Lung (tissue), 12 donors: ENCODE results near the gene SLC18A3. TPM values are rescaled to one million over a fixed set of nuclear protein-coding genes. Genes with fewer than 3 reads are reported as not detected.
A peak's percentile ranks its signal among the peaks of the same experiment; 100 is the strongest.

Experiments used
- ATAC-seq: fragments of 200-7000 bp; cut with Tn5 transposase; one replicate; pipeline ENCODE4 v1.9.1; 2020; ENCODE audit warnings: moderate number of reproducible peaks; ENCODE audit not compliant: insufficient read depth, low FRiP score
- DNase-seq, 3 donors: peaks; one replicate each; pipeline ENCODE4 v3.0.0-alpha.2; 2013 to 2017
- H3K27ac ChIP-seq, 2 donors: one replicate each; pipeline ENCODE4 v1.5.1; 2013; ENCODE audit warnings: mild to moderate bottlenecking in 2 of 2, moderate library complexity in 2 of 2, control low read depth in 1 of 2, inconsistent platforms in 1 of 2, low read depth in 1 of 2, low read length in 1 of 2
- H3K27me3 ChIP-seq, 3 donors: one replicate each; pipeline ENCODE4 v1.5.1; 2013; ENCODE audit warnings: low read length in 2 of 3; ENCODE audit not compliant: control insufficient read depth in 3 of 3, insufficient read depth in 3 of 3
- H3K36me3 ChIP-seq, 4 donors: one replicate each; pipeline ENCODE4 v1.5.1; 2013; ENCODE audit warnings: low read length in 4 of 4, mild to moderate bottlenecking in 1 of 4, moderate library complexity in 1 of 4; ENCODE audit not compliant: control insufficient read depth in 4 of 4, insufficient read depth in 4 of 4
- H3K4me1 ChIP-seq, 5 donors: one replicate each; pipeline ENCODE4 v1.5.1; 2013; ENCODE audit warnings: low read length in 5 of 5, mild to moderate bottlenecking in 2 of 5, moderate library complexity in 1 of 5; ENCODE audit not compliant: control insufficient read depth in 5 of 5, insufficient read depth in 5 of 5
- H3K4me3 ChIP-seq: one replicate; pipeline ENCODE4 v1.5.1; 2013; ENCODE audit warnings: mild to moderate bottlenecking, control low read depth, moderate library complexity
- H3K9ac ChIP-seq, 2 donors: one replicate each; pipeline ENCODE4 v1.5.1; 2013; ENCODE audit warnings: low read length in 2 of 2, control low read depth in 1 of 2; ENCODE audit not compliant: insufficient read depth in 1 of 2
- H3K9me3 ChIP-seq, 4 donors: one replicate each; pipeline ENCODE4 v1.5.1; 2013; ENCODE audit warnings: low read length in 3 of 4, mild to moderate bottlenecking in 1 of 4, moderate library complexity in 1 of 4; ENCODE audit not compliant: control insufficient read depth in 4 of 4, insufficient read depth in 3 of 4
- WGBS, 2 donors: extraction: QIAGEN DNeasy Blood & Tissue Kit; methylation state at CpG; one replicate each; pipeline ENCODE4 v1.1.7; 2013; 5-methylcytosine and 5-hydroxymethylcytosine counted together
- polyA plus RNA-seq, 2 donors: library from polyadenylated mRNA; stranded (reverse); fragments of 200-250 nt; gene quantifications; one replicate each; pipeline ENCODE4 v1.2.1, GENCODE V29; 2013
- total RNA-seq, 2 donors: library from RNA; depleted of rRNA in 1 of 2; stranded (reverse); fragments of >200 nt in 1 of 2; gene quantifications; one replicate each; pipeline ENCODE4 v1.2.1, GENCODE V29; 2014 to 2021
- TF ChIP-seq, protein P1 (sequence below): IDR thresholded peaks from 2 replicates; pipeline ENCODE4 v1.5.1; 2012; ENCODE audit warnings: mild to moderate bottlenecking; ENCODE audit errors: control extremely low read depth, extremely low read depth
- donor health status: control.
- donor health status: control.
- donor health status: Bipolar disorder and iron deficiency.
- donor health status: healthy.
- donor health status: DM: yes; HTN: yes; CAD: no.

Gene SLC18A3
- total and polyA plus RNA-seq, 4 donors: not detected

DNA sequence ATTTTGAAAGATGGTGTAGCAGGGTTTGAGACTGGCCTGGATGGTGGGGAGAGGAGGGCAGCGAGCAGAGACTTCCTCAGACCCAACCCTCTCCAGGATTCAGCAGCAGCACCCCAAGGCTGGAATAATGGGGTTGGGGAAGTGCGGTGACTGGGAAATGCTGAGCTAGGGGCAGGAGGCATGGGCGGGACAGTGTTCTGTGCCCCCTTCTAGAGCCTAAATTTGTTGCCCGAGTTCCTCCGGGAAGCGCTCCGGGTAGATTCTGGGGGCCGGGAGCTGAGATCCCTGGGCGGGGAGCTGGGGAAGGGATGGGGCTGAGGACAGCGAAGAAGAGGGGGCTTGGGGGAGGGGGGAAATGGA lies 3.8 kb downstream of the SLC18A3 start, which contains the start of gene CHAT:
CHAT (plus strand) TSS at position 156 of the 360 bp plus-strand sequence; CDS start at position 309, 153 bp downstream.
- H3K9ac ChIP-seq: no peak within 1 kb of the TSS
- H3K9me3 ChIP-seq: peaks cover 0 to 20% (median 0%) of the 10 kb centered on the region in 4 donors
- H3K36me3 ChIP-seq: no peaks in the 10 kb centered on the region
- 4 to 16% methylated on average over 7 to 10 of the region's 10 CpGs for WGBS, 2 donors
- peaks cover 0 to 77% (median 45%) of the 10 kb centered on the region in 3 donors for H3K27me3 ChIP-seq
- H3K4me1 ChIP-seq: peaks cover 0 to 31% (median 15%) of the 10 kb centered on the region in 5 donors
- DNase-seq (no peak), ATAC-seq (no peak)
- no peak within 1 kb of the TSS for H3K4me3 ChIP-seq
- H3K27ac ChIP-seq: no peak within 1 kb of the TSS
- TF ChIP-seq, protein P1, sequence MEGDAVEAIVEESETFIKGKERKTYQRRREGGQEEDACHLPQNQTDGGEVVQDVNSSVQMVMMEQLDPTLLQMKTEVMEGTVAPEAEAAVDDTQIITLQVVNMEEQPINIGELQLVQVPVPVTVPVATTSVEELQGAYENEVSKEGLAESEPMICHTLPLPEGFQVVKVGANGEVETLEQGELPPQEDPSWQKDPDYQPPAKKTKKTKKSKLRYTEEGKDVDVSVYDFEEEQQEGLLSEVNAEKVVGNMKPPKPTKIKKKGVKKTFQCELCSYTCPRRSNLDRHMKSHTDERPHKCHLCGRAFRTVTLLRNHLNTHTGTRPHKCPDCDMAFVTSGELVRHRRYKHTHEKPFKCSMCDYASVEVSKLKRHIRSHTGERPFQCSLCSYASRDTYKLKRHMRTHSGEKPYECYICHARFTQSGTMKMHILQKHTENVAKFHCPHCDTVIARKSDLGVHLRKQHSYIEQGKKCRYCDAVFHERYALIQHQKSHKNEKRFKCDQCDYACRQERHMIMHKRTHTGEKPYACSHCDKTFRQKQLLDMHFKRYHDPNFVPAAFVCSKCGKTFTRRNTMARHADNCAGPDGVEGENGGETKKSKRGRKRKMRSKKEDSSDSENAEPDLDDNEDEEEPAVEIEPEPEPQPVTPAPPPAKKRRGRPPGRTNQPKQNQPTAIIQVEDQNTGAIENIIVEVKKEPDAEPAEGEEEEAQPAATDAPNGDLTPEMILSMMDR: no peak

DNA sequence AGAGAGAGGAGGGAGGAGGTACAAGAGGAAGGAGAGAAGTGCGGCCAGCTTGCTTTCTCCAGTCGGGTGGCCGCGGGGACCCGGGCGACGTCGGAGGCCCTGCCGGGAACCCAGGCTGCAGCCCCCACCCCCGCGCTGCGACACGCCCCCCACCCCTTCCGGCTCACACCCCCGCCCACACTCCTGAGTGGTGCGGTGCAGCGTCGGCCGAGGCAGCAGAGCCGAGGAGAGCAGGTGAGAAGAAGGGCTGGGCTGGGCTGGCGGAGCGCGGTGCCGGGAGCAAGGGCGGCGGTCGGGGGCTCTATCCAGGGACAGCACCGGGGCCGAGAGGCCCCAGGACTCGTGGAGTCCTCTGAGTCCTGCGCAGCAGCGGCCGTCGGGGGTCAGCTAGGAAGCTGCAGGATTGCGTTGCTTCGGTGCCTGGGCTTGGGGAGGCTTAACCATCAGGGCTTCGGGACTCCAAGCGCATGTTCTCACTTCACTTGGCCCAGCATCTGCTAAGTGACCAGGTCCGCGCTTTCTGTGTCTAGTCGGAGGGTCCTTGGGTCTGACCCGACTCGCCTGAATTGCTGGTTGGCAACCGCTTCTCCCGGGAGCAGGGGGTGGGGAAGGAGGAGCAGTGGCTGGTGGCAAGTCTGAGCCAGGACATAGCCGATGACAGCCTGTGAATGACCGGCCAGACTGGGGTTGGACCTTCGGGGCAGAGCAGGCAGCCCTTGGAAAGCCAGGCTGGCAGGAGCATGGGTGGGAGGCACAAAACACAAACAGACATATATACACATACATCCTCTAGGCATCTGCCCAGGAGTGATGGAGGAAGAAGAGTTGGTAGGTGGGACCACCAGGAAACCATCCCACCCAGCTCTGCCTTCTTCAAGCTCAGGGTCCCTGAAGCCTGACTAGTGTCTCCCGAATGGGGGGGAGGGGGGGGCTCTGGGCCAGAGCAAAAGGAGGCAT lies 4.4 kb downstream of the SLC18A3 start:
- WGBS, 2 donors: 6 to 15% methylated on average over 21 to 49 of the region's 49 CpGs

DNA sequence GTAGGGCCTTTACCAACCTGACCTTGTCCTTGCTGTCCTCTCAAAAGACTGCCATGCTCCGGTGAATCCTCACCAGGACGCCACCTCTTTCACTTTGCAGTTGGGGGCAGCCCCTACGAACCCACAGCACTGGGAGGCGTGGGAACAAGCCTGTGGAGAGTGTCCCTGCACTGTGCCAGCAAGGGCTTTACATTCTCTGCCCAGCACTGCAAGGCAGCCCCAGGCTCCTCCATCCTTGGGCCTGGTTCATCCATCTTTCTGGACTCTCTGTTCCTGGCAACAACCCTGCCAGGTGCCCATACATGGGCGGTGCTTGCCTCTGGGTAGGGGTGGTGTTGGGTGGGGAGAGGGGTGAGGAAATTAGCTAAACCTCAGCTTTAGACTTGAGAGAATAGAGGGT lies 5.1 kb downstream of the SLC18A3 start:
- Histone ChIP-seq H3K9ac (no peak overlapping the region), H3K27me3 (peaks cover 0 to 76% (median 39%) of the 10 kb centered on the region in 3 donors), H3K27ac (no peak overlapping the region), H3K4me1 (peaks cover 0 to 22% (median 11%) of the 10 kb centered on the region in 5 donors), H3K36me3 (no peaks in the 10 kb centered on the region), H3K9me3 (peaks cover 0 to 20% (median 0%) of the 10 kb centered on the region in 4 donors), H3K4me3 (no peak overlapping the region)
- TF ChIP-seq, protein P1: no peak
- WGBS, 2 donors: 70 to 74% methylated on average over 5 of the region's 5 CpGs
- no peak for DNase-seq
- ATAC-seq: no peak

More for the DNA sequence above, 4.4 kb downstream of the SLC18A3 start:
- peaks cover 0 to 24% (median 15%) of the 10 kb centered on the region in 5 donors for H3K4me1 ChIP-seq
- no peak overlapping the region for H3K9ac ChIP-seq
- TF ChIP-seq, protein P1: no peak
- no peak overlapping the region for H3K4me3 ChIP-seq
- peaks cover 0 to 20% (median 0%) of the 10 kb centered on the region in 4 donors for H3K9me3 ChIP-seq
- no peak overlapping the region for H3K27ac ChIP-seq
- peaks cover 0 to 72% (median 39%) of the 10 kb centered on the region in 3 donors for H3K27me3 ChIP-seq
- H3K36me3 ChIP-seq: no peaks in the 10 kb centered on the region
- ATAC-seq (no peak), DNase-seq (peak in 1 of 3 donors; percentile 11)
